Measurements from ENCODE around the gene TMEM184B. TPM values are rescaled to one million over a fixed set of nuclear protein-coding genes. Genes with fewer than 3 reads are reported as not detected.

TMEM184B gene
- polyA plus RNA-seq, 1 experiment: 75.5 TPM

DNA sequence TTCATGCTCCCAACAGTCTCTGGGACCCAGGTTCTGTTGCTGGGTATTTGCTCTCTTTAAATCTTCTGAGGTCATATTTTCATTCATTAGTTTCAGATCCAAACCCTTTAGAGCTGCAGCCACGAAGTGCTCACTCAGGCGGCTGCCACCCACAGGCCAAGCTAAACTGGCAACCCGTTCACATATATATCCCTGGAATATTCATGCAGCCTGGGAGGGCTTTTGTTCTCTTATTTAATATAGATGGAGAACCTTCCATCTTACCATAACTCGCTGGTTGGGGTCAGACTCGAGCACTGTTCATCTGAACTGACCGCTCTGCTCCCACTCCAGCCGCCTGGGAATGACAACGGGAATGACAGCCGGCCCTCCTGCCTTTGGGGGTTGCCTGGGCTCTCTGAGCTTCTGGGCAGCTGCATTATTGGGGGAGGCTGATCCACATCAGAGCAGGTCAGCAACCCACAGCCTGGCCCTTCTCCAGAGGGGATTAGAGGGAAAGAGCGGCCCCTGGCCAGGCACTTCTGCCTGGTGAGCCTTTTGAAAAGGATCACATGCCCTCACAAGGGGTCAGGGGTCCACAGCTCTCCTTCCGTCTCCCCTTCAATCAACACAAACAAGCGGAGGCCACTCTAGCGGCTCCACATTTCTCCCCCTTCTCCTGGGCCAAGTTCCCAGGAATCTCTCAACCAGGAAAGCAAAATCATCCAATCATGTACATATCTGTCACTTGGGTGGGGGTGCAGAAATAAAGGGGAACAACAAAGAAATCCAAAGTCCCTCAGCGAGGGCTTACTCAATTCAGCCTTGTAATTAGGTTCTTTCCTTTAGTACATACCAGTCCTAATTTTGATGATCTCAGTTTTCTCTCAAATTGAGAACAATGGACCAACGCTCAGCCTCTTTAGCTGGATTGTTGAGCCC lies 11.8 kb downstream of the TMEM184B start:
- ChIA-PET CTCF (interaction anchor here (0.6 to 1.4 kb wide), 5 partner anchors 11 to 187 kb away, joined by 3 to 4 read pairs (median 3); no protein-coding TSS in a partner anchor), POLR2A (no interaction called here)
- Histone ChIP-seq H3K4me3 (ENCODE audit: low read depth, low read length) (no peak overlapping the region), H3K27me3 (ENCODE audit: control insufficient read depth, insufficient read depth, low read length) (no peaks in the 10 kb centered on the region), H3K36me3 (ENCODE audit: control insufficient read depth, insufficient read depth, low read length) (peaks cover 5% of the 10 kb centered on the region)
- TF ChIP-seq, protein P1, sequence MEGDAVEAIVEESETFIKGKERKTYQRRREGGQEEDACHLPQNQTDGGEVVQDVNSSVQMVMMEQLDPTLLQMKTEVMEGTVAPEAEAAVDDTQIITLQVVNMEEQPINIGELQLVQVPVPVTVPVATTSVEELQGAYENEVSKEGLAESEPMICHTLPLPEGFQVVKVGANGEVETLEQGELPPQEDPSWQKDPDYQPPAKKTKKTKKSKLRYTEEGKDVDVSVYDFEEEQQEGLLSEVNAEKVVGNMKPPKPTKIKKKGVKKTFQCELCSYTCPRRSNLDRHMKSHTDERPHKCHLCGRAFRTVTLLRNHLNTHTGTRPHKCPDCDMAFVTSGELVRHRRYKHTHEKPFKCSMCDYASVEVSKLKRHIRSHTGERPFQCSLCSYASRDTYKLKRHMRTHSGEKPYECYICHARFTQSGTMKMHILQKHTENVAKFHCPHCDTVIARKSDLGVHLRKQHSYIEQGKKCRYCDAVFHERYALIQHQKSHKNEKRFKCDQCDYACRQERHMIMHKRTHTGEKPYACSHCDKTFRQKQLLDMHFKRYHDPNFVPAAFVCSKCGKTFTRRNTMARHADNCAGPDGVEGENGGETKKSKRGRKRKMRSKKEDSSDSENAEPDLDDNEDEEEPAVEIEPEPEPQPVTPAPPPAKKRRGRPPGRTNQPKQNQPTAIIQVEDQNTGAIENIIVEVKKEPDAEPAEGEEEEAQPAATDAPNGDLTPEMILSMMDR (IDR thresholded peaks at IDR 0.05; ENCODE audit: insufficient read depth, low read depth, low read length): peak; percentile 22; the same call in 1 of the 2 replicates
- DNase-seq (ENCODE audit: low read depth): no peak

DNA sequence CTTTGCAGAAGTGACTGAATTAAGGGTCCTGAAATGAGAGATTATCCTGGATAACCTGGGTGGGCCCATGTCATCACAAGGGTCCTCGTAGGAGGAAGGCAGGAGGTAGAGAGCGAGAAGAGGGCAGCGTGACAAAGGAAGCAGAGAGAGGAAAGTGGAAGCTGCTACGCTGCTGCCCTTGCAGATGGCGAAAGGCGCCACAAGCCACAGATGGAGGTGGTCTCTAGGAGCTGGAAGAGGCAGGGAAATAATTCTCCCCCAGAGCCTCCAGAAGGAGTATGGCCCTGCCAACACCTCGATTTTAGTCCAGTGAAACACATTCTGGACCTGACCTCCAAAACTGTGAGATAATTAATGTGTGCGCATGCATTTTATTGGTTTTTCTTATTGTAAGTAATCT lies 13.4 kb downstream of the TMEM184B start:
- no peak overlapping the region for H3K4me3 ChIP-seq (ENCODE audit: low read depth, low read length)
- CTCF ChIA-PET: interaction anchor here (1.4 kb wide), 1 partner anchor 148 kb away, joined by 3 read pairs; no protein-coding TSS in a partner anchor
- peaks cover 2% of the 10 kb centered on the region; the same call in 1 of the 2 replicates for H3K36me3 ChIP-seq (ENCODE audit: control insufficient read depth, insufficient read depth, low read length)
- H3K27me3 ChIP-seq (ENCODE audit: control insufficient read depth, insufficient read depth, low read length): no peaks in the 10 kb centered on the region
- POLR2A ChIA-PET: no interaction called here
- TF ChIP-seq, protein P1 (IDR thresholded peaks at IDR 0.05; ENCODE audit: insufficient read depth, low read depth, low read length): no peak
- no peak for DNase-seq (ENCODE audit: low read depth)

DNA sequence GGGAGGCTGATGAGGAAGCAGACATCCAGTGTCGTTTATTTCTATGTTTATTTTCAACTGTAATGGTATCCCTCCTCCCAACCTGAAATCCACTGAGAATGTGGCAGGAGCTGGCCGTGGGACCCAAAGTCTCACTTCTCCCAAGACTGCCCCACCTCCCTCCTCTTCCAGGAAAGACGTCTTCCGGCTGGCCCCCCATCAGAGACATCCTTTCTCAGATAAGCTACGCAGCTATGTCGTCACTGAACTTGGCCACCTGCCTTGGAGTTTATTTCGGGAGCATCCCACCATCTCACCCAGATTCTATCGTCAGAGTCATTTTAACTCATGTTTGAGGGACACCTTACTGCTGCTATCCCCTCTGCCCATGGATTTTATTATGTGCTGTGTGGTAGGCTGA lies 13.9 kb downstream of the TMEM184B start:
- POLR2A ChIA-PET: no interaction called here
- CTCF ChIA-PET: interaction anchor here (1.4 kb wide), 1 partner anchor 147 kb away, joined by 3 read pairs; no protein-coding TSS in a partner anchor
- no peak for DNase-seq (ENCODE audit: low read depth)
- TF ChIP-seq, protein P1 (IDR thresholded peaks at IDR 0.05; ENCODE audit: insufficient read depth, low read depth, low read length): no peak
- Histone ChIP-seq H3K36me3 (ENCODE audit: control insufficient read depth, insufficient read depth, low read length) (peaks cover 2% of the 10 kb centered on the region; the same call in 1 of the 2 replicates), H3K27me3 (ENCODE audit: control insufficient read depth, insufficient read depth, low read length) (no peaks in the 10 kb centered on the region), H3K4me3 (ENCODE audit: low read depth, low read length) (no peak overlapping the region)

DNA sequence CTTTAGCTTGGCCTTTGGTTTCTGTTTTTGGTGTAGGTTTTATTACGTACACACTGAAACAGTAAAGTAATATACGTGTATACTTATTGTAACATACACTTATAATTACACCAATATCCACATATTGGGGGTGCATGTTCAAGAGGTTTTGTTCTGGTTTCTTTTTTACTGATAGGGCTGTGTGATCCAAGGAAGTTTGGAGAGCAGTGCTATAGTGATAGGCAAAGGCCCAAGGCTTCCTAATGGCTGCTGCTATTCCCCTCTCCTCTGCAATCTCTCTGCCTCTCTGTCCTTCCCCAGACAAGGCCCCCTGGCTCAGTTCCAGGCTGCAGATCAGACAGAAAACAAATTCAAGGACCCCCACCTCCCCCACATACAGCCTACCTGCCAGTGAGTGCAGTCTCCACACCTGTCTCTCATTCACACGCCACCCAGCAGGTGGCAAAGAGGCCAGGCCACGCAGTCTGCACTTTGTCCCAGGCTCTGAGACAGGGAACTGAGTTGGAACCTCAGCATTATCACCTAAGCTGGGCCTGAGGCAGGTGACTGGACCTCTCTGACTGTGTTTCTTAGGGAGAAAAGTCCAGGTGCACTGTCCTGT lies 15.1 kb downstream of the TMEM184B start:
- TF ChIP-seq, protein P1 (IDR thresholded peaks at IDR 0.05; ENCODE audit: insufficient read depth, low read depth, low read length): no peak
- POLR2A ChIA-PET: interaction anchor here (0.7 kb wide), 1 partner anchor 208 kb away, joined by 4 read pairs; no protein-coding TSS in a partner anchor
- Histone ChIP-seq H3K4me3 (ENCODE audit: low read depth, low read length) (peak overlapping the region; percentile 18; the same call in 1 of the 2 replicates), H3K36me3 (ENCODE audit: control insufficient read depth, insufficient read depth, low read length) (no peaks in the 10 kb centered on the region), H3K27me3 (ENCODE audit: control insufficient read depth, insufficient read depth, low read length) (no peaks in the 10 kb centered on the region)
- CTCF ChIA-PET: interaction anchor here (1.0 to 1.5 kb wide), 4 partner anchors 9 to 146 kb away, joined by 3 to 4 read pairs (median 3); no protein-coding TSS in a partner anchor
- DNase-seq (ENCODE audit: low read depth): no peak

DNA sequence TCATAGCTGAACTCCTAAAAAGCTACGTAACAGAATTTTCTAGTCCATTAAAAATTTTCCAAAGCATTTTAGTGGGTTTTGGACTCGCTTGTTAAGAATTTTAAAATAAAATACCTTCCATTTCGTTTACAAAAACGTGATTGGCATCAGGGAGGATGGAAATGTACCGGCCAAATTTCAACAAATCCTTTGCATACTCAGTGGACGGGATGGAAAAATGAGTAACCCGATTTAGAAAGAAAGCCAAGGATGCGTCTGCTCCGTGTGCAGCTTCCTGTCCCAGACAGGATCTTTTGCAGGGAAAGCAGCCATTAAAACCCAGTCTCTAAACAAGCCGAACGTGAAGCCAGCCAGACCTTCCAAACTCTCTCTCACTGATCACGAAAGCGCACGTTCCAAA lies 15.6 kb downstream of the TMEM184B start:
- ChIA-PET POLR2A (interaction anchor here (0.7 kb wide), 2 partner anchors 47 to 208 kb away, joined by 4 to 18 read pairs; no protein-coding TSS in a partner anchor), CTCF (interaction anchor here (1.0 to 1.5 kb wide), 4 partner anchors 10 to 144 kb away, joined by 3 to 4 read pairs (median 4); no protein-coding TSS in a partner anchor)
- Histone ChIP-seq H3K36me3 (ENCODE audit: control insufficient read depth, insufficient read depth, low read length) (no peaks in the 10 kb centered on the region), H3K4me3 (ENCODE audit: low read depth, low read length) (peak overlapping the region; percentile 18; the same call in 1 of the 2 replicates), H3K27me3 (ENCODE audit: control insufficient read depth, insufficient read depth, low read length) (no peaks in the 10 kb centered on the region)
- DNase-seq (ENCODE audit: low read depth): peak; percentile 38
- TF ChIP-seq, protein P1 (IDR thresholded peaks at IDR 0.05; ENCODE audit: insufficient read depth, low read depth, low read length): no peak
